ENCODE measurements around the gene IL17C. TPM values are rescaled to one million over a fixed set of nuclear protein-coding genes. Genes with fewer than 3 reads are reported as not detected.

The IL17C gene
- total and polyA plus RNA-seq, 2 of the 8 experiments (the other 6 are each of a cell fraction or from before 2014, with no cell fraction given): 1.1 to 1.9 TPM

DNA sequence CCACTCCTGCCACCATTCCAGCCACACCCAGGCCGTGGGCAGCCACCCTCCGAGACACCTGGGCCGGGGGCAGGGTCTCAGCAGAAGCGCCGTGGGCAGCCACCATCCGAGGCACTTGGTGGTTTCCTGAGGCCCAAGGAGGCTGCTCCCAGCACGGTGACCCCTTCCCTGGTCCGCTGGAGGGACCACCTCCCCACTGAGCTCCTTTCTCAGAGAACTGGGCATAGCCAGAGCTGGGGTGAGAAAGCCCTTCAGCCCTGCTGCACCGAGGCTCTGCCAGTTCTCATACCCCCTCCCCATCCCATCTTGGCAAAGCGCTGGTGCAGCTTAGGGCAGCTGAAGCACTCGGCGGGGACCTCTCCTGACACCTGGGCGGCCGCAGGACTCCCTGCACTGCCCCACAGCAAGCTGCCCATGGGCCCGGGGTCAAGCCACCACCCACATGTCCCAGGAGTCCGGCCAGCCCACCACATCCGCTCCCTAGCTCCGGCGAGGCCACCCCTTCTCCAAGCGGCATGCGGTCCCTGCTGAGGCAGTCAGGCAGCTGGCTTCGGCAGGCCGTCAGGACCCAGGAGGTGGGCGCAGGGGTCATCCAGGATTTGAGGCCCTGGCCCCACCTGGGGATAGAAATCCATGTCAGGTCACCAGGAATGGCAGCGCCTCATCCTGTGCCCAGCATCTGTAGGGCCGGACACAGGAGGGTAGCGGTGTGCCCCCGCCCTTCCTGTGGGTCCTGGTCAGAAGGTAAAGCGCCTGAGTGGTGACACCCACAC, 13.8 kb downstream of the IL17C start:
- ChIA-PET CTCF (ENCODE audit: partially characterized antibody) (interaction anchor here (1.2 to 1.6 kb wide), 2 partner anchors 20 to 83 kb away, joined by 3 read pairs; no protein-coding TSS in a partner anchor), POLR2A (ENCODE audit: partially characterized antibody) (interaction anchor here (1.7 to 3.7 kb wide), 2 partner anchors 10 to 11 kb away, joined by 5 to 19 read pairs; partner anchors contain the start of gene MVD)
- no peaks in the 10 kb centered on the region for H3K9me3 ChIP-seq (ENCODE audit: insufficient read depth in 2 of 2, low read depth in 1 of 2, low read length in 1 of 2)
- H3K27me3 ChIP-seq (replicated peaks in 1 of 4; ENCODE audit: control insufficient read depth in 3 of 4, extremely low read depth in 1 of 4, insufficient read depth in 3 of 4, low read length in 3 of 4): no peaks in the 10 kb centered on the region
- no peak overlapping the region for H3K4ac ChIP-seq (replicated peaks; ENCODE audit: insufficient read length, low read depth, low read length)
- H3K79me2 ChIP-seq (ENCODE audit: control insufficient read depth in 1 of 2, insufficient read depth in 2 of 2, low read length in 2 of 2): no peaks in the 10 kb centered on the region; a peak in 1 of 4 replicates
- no peak overlapping the region for H2BK20ac ChIP-seq (ENCODE audit: low read length)
- no peak overlapping the region for H3K27ac ChIP-seq (ENCODE audit: low read depth, low read length)
- no peak overlapping the region for H3K9ac ChIP-seq (replicated peaks in 1 of 4; ENCODE audit: extremely low read depth in 1 of 4, low read depth in 3 of 4, low read length in 3 of 4)
- H2BK12ac ChIP-seq (ENCODE audit: low read depth, low read length): no peak overlapping the region
- H3K36me3 ChIP-seq (ENCODE audit: control insufficient read depth in 2 of 4, insufficient read depth in 4 of 4, low read length in 3 of 4): peaks cover 3 to 24% (median 4%) of the 10 kb centered on the region in 4 experiments; a peak in 7 of 8 replicates
- H2AFZ ChIP-seq (ENCODE audit: low read length): no peak overlapping the region
- peaks cover 0 to 11% (median 7%) of the 10 kb centered on the region in 4 experiments; a peak in 5 of 7 replicates for H3K4me1 ChIP-seq (replicated peaks in 1 of 4; ENCODE audit: control insufficient read depth in 3 of 4, insufficient read depth in 4 of 4, low read length in 3 of 4)
- H3K23ac ChIP-seq (ENCODE audit: insufficient read length): no peak overlapping the region
- H2BK120ac ChIP-seq (replicated peaks; ENCODE audit: low read depth, low read length): no peak overlapping the region
- H4K5ac ChIP-seq (ENCODE audit: insufficient read length, low read depth, low read length): no peak overlapping the region
- H3K14ac ChIP-seq (ENCODE audit: insufficient read length): no peak overlapping the region
- no peak overlapping the region for H4K91ac ChIP-seq (replicated peaks; ENCODE audit: insufficient read length, low read length)
- H3K79me1 ChIP-seq (ENCODE audit: low read depth, low read length): peaks cover 6% of the 10 kb centered on the region
- no peak overlapping the region for H3K56ac ChIP-seq (replicated peaks; ENCODE audit: insufficient read length, low read depth, low read length)
- H3K23me2 ChIP-seq (ENCODE audit: low read depth, low read length): peaks cover 10% of the 10 kb centered on the region; the same call in 1 of the 2 replicates
- WGBS, 2 experiments (ENCODE audit: extremely low coverage in 1 of 2, insufficient coverage in 1 of 2, insufficient read length in 1 of 2, insufficient replicate concordance in 2 of 2, low coverage in 1 of 2, low lambda C conversion rate in 2 of 2, missing lambda C conversion rate in 1 of 2): 90% methylated on average over 29 of the region's 29 CpGs; no CpG with 5 or more reads in 1 of the 2 experiments
- no peak overlapping the region for H2BK5ac ChIP-seq (ENCODE audit: low read depth, low read length)
- H2BK15ac ChIP-seq (ENCODE audit: low read length): no peak overlapping the region
- no peak overlapping the region for H2AK5ac ChIP-seq (ENCODE audit: low read depth, low read length)
- H3K4me3 ChIP-seq (ENCODE audit: extremely low read depth in 1 of 4, insufficient read depth in 2 of 4, low read depth in 3 of 4, low read length in 4 of 4): no peak overlapping the region
- FAIRE-seq: no peak
- TF ChIP-seq EGR1 (IDR thresholded peaks at IDR 0.05; ENCODE audit: borderline replicate concordance, low read depth, low read length): 0 out of 2 replicates have a peak, but pooled peaks have one; percentile 29
- no peak for TF ChIP-seq CREB1 (IDR thresholded peaks at IDR 0.05)
- H3K4me2 ChIP-seq (ENCODE audit: insufficient read depth in 1 of 2, low read depth in 2 of 2, low read length in 2 of 2): no peak overlapping the region; a peak in 1 of 4 replicates
- H3K18ac ChIP-seq (ENCODE audit: extremely low read depth, low read length): no peak overlapping the region
- peaks cover 0 to 29% of the 10 kb centered on the region in 2 experiments for H4K20me1 ChIP-seq (replicated peaks in 1 of 2; ENCODE audit: control insufficient read depth in 1 of 2, insufficient read depth in 2 of 2, low read length in 2 of 2)
- DNase-seq (ENCODE audit: low read depth in 1 of 2, low spot score in 2 of 2): no peak
- no peak overlapping the region for H4K8ac ChIP-seq (ENCODE audit: extremely low read depth, insufficient read depth, low read length)

All from H1 (cell line).